ENCODE measurements around the gene SUPT20H. TPM values are rescaled to one million over a fixed set of nuclear protein-coding genes. Genes with fewer than 3 reads are reported as not detected.

The SUPT20H gene
- total RNA-seq, 2 donors from 2014 or later, result 43.3 to 51.4 TPM

DNA sequence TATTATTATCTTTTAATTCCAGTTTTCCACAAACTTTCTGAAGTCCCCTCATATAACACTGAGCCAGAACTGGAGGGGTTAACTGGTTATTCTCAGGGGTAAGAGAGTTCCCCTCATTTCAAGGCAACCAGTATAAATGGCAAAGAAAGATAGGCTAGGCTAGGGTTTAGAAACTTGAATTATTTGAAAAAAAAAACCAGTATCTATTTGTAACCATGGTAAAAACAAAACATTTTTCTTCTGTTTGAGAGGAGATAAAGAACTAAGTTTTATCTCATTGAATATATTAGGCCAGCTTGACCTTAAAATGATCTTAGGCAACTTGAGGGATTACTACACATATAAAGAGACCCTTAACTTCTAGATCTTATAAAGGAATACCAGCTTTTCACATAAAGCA lies 19.6 kb downstream of the SUPT20H start:
- Histone ChIP-seq H3K27ac (no peak overlapping the region), H3K27me3 (no peaks in the 10 kb centered on the region), H3K36me3 (replicated peaks in 1 of 2; ENCODE audit: insufficient read depth in 1 of 2, low read depth in 2 of 2) (peaks cover 0 to 39% of the 10 kb centered on the region in 2 donors), H3K4me1 (no peaks in the 10 kb centered on the region), H3K4me3 (no peak overlapping the region), H3K9me3 (no peaks in the 10 kb centered on the region)
- intact Hi-C loops (cut with DNase I), result no loop called here
- no peak for ATAC-seq
- TF ChIP-seq, protein P1, sequence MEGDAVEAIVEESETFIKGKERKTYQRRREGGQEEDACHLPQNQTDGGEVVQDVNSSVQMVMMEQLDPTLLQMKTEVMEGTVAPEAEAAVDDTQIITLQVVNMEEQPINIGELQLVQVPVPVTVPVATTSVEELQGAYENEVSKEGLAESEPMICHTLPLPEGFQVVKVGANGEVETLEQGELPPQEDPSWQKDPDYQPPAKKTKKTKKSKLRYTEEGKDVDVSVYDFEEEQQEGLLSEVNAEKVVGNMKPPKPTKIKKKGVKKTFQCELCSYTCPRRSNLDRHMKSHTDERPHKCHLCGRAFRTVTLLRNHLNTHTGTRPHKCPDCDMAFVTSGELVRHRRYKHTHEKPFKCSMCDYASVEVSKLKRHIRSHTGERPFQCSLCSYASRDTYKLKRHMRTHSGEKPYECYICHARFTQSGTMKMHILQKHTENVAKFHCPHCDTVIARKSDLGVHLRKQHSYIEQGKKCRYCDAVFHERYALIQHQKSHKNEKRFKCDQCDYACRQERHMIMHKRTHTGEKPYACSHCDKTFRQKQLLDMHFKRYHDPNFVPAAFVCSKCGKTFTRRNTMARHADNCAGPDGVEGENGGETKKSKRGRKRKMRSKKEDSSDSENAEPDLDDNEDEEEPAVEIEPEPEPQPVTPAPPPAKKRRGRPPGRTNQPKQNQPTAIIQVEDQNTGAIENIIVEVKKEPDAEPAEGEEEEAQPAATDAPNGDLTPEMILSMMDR (IDR thresholded peaks at IDR 0.05), result no peak
- TF ChIP-seq POLR2A (IDR thresholded peaks at IDR 0.05), result no peak
- DNase-seq, result no peak

DNA sequence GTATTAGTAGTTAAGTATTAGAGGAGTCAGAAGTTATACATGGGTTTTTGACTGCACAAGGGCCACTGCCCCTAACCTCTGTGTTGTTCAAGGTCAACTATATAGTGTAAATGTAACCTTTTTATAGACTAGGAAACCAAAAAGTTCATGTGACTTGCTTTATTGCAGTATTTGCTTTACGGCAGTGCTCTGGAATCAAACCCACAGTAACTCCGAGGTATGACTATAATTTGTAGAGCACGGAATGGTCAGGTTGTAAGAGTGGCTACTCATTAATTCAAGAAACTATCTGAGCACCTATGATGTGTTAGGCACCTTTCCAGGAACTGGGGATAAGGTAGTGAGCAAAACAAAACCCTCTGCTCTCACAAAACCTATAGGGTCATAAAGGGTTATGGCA lies 22.2 kb downstream of the SUPT20H start:
- intact Hi-C loops (cut with DNase I), result no loop called here
- Histone ChIP-seq H3K36me3 (replicated peaks in 1 of 2; ENCODE audit: insufficient read depth in 1 of 2, low read depth in 2 of 2) (peaks cover 0 to 30% of the 10 kb centered on the region in 2 donors), H3K4me3 (no peak overlapping the region), H3K4me1 (no peaks in the 10 kb centered on the region), H3K9me3 (no peaks in the 10 kb centered on the region), H3K27ac (no peak overlapping the region), H3K27me3 (no peaks in the 10 kb centered on the region)
- ATAC-seq (no peak), DNase-seq (no peak)
- TF ChIP-seq, protein P1 (IDR thresholded peaks at IDR 0.05), result no peak
- TF ChIP-seq POLR2A (IDR thresholded peaks at IDR 0.05), result no peak
- WGBS, 2 donors, result 85 to 86% methylated on average over 3 of the region's 3 CpGs

DNA sequence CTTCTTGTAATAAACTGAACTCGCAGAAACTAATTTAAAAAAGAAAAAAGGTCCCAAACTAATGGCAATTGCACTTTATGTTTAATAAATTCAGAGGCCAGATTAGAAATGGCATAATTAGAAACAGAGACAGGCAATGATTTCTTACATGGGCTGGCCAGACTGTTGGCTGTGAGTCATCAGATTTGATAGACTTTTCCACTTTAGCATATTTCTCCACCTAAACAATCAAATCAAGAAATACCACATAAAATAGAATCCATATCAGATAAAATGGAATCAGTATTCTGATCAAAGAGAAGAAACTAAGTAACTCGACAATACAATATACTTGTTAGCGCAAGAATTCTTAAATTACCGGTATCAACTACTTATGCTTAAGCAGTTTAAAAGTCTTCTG lies 29.9 kb downstream of the SUPT20H start:
- TF ChIP-seq POLR2A (IDR thresholded peaks at IDR 0.05), result no peak
- TF ChIP-seq, protein P1 (IDR thresholded peaks at IDR 0.05), result no peak
- DNase-seq (no peak), ATAC-seq (no peak)
- WGBS, 2 donors, result 96 to 98% methylated on average over 4 of the region's 4 CpGs
- Histone ChIP-seq H3K4me3 (no peak overlapping the region), H3K36me3 (replicated peaks in 1 of 2; ENCODE audit: insufficient read depth in 1 of 2, low read depth in 2 of 2) (peaks cover 0 to 27% of the 10 kb centered on the region in 2 donors), H3K27me3 (no peaks in the 10 kb centered on the region), H3K9me3 (no peaks in the 10 kb centered on the region), H3K4me1 (no peaks in the 10 kb centered on the region), H3K27ac (no peak overlapping the region)
- intact Hi-C loops (cut with DNase I), result no loop called here

DNA sequence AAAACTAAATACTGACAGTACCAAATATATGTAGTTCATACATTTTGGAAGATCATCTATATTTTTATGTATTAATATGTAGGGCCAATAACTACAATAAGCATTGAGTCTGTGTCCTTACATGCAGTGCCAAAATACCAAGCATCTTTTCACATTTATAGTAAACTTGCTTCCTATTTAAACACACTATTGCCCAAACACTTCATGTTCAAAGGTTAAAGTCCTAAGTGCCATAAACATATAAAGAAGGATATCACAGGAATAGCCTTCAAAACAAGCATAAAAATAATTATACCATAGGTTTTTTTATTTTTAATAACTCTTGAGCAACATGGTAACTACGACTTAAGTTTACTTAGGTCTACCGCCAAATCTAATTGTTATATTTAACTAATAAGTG lies 31.8 kb downstream of the SUPT20H start:
- ATAC-seq (no peak), DNase-seq (no peak)
- intact Hi-C loops (cut with DNase I), result no loop called here
- Histone ChIP-seq H3K27me3 (no peaks in the 10 kb centered on the region), H3K4me3 (no peak overlapping the region), H3K9me3 (no peaks in the 10 kb centered on the region), H3K36me3 (replicated peaks in 1 of 2; ENCODE audit: insufficient read depth in 1 of 2, low read depth in 2 of 2) (peaks cover 0 to 35% of the 10 kb centered on the region in 2 donors), H3K4me1 (no peaks in the 10 kb centered on the region), H3K27ac (no peak overlapping the region)
- TF ChIP-seq POLR2A (IDR thresholded peaks at IDR 0.05), result no peak
- TF ChIP-seq, protein P1 (IDR thresholded peaks at IDR 0.05), result no peak
- WGBS, 2 donors, result 65 to 72% methylated on average over 2 of the region's 2 CpGs

DNA sequence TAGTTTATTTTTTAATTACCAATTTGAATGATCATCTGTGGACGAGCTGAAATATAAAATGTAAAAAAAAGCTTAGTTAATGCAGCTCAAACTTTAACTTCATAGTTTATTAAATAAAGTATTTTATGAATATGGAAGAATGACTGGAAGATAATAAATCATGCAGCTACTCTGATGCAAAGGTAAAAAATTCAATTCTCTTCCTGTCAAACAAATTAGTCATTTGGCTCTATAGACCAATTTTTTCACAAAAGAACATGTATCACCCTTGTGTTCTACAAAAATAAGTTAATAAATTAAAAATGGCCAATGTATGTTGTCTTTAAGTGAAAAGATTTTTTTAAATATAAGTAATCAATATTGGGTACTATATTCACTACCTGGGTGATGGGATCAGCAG lies 32.7 kb downstream of the SUPT20H start:
- Histone ChIP-seq H3K9me3 (no peaks in the 10 kb centered on the region), H3K36me3 (replicated peaks in 1 of 2; ENCODE audit: insufficient read depth in 1 of 2, low read depth in 2 of 2) (peaks cover 0 to 33% of the 10 kb centered on the region in 2 donors), H3K4me1 (no peaks in the 10 kb centered on the region), H3K4me3 (no peak overlapping the region), H3K27ac (no peak overlapping the region), H3K27me3 (no peaks in the 10 kb centered on the region)
- TF ChIP-seq, protein P1 (IDR thresholded peaks at IDR 0.05), result no peak
- TF ChIP-seq POLR2A (IDR thresholded peaks at IDR 0.05), result no peak
- WGBS, 2 donors, result 90 to 93% methylated on average over 1 of the region's 1 CpG
- intact Hi-C loops (cut with DNase I), result no loop called here
- DNase-seq, result no peak
- no peak for ATAC-seq

Measured in body of pancreas (tissue), 4 donors.